ENCODE measurements around the gene DOCK4.

GRCh38 chr7:112022128-112022527, 184.1 kb downstream of the DOCK4 start:
- TF ChIP-seq POLR2A (IDR thresholded peaks at IDR 0.05), result no peak
- TF ChIP-seq, protein P1, sequence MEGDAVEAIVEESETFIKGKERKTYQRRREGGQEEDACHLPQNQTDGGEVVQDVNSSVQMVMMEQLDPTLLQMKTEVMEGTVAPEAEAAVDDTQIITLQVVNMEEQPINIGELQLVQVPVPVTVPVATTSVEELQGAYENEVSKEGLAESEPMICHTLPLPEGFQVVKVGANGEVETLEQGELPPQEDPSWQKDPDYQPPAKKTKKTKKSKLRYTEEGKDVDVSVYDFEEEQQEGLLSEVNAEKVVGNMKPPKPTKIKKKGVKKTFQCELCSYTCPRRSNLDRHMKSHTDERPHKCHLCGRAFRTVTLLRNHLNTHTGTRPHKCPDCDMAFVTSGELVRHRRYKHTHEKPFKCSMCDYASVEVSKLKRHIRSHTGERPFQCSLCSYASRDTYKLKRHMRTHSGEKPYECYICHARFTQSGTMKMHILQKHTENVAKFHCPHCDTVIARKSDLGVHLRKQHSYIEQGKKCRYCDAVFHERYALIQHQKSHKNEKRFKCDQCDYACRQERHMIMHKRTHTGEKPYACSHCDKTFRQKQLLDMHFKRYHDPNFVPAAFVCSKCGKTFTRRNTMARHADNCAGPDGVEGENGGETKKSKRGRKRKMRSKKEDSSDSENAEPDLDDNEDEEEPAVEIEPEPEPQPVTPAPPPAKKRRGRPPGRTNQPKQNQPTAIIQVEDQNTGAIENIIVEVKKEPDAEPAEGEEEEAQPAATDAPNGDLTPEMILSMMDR (IDR thresholded peaks at IDR 0.05), result no peak
